ENCODE measurements around the gene WDTC1.

DNA sequence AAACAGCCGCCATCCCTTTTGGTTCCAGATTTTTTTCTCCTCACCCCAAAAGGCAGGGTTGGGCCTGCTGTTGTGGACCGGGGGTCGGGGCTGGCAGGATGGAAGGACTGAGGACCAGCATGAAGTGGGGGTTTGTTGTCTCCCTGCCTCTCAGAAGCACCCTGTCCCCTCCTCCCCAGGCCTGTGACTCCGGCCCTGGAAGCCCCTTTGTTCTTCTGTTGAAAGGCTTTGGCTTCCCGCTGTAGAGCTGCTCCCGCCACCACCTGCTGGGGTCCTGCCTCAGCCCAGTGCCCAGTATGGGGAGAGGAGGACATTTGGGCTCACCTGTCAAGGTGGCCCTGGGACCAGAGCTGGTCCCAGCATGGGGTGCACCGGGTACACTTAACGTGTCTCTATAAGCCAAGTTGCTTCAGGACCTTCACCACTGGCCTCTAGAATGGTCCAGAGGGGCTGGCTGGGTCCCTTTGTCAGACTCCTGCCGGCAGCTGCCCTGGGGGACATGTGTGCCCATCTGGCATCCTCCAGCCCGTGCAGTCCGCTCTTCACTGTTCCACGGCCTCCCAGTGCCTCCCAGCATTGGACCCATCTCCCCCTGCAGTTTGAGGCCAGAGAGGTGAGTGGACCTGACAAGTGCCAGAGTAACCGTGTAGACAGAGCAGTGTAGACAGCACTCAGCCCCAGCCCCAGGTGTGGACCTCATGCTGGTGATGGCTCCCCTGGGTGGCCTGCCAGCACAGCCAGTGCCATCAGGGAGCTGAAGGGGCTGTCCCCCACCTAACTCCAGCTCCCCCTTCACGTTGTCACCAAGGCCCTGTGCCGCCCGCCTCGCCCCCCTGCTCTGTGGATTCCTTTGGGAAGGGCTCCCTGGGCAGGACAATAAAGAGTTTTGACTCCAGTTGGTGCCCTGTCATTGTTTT lies 101.3 kb downstream of the WDTC1 start:
- no peak for TF ChIP-seq EP300 (IDR thresholded peaks at IDR 0.05)
- TF ChIP-seq, protein P1, sequence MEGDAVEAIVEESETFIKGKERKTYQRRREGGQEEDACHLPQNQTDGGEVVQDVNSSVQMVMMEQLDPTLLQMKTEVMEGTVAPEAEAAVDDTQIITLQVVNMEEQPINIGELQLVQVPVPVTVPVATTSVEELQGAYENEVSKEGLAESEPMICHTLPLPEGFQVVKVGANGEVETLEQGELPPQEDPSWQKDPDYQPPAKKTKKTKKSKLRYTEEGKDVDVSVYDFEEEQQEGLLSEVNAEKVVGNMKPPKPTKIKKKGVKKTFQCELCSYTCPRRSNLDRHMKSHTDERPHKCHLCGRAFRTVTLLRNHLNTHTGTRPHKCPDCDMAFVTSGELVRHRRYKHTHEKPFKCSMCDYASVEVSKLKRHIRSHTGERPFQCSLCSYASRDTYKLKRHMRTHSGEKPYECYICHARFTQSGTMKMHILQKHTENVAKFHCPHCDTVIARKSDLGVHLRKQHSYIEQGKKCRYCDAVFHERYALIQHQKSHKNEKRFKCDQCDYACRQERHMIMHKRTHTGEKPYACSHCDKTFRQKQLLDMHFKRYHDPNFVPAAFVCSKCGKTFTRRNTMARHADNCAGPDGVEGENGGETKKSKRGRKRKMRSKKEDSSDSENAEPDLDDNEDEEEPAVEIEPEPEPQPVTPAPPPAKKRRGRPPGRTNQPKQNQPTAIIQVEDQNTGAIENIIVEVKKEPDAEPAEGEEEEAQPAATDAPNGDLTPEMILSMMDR (IDR thresholded peaks at IDR 0.05), result no peak
- no peak for TF ChIP-seq POLR2A (IDR thresholded peaks at IDR 0.05)

Measured in ovary (tissue), 3 donors.